Measurements from ENCODE around the gene SPTSSB.

The SPTSSB gene

GRCh38 chr3:161371441-161372320 lies at the start of gene SPTSSB:
Gene SPTSSB, minus strand, starts transcription at chr3:161371517. Its CDS starts 25,194 bp downstream, at chr3:161346323.
- DNase-seq (ENCODE audit: low read depth in 2 of 2) = peak in 1 of 2 donors; percentile 18

GRCh38 chr3:161420746-161421145 lies 49.4 kb upstream of the SPTSSB start:
- DNase-seq (ENCODE audit: low read depth in 2 of 2) = no peak

GRCh38 chr3:161419555-161420333 lies 48.4 kb upstream of the SPTSSB start:
- DNase-seq (ENCODE audit: low read depth in 2 of 2) = no peak

- DNase-seq (ENCODE audit: low read depth in 2 of 2) = no peak
These were observed 44.4 kb upstream of the SPTSSB start for GRCh38 chr3:161415506-161416231.

- no peak for DNase-seq (ENCODE audit: low read depth in 2 of 2)
These were observed 43.6 kb upstream of the SPTSSB start for GRCh38 chr3:161414907-161415306.

GRCh38 chr3:161413855-161414210 lies 42.5 kb upstream of the SPTSSB start:
- DNase-seq (ENCODE audit: low read depth in 2 of 2) = no peak

GRCh38 chr3:161413127-161413854 lies 42.0 kb upstream of the SPTSSB start:
- DNase-seq (ENCODE audit: low read depth in 2 of 2) = no peak

GRCh38 chr3:161412123-161412522 lies 40.8 kb upstream of the SPTSSB start:
- no peak for DNase-seq (ENCODE audit: low read depth in 2 of 2)

GRCh38 chr3:161409858-161410257 lies 38.5 kb upstream of the SPTSSB start:
- no peak for DNase-seq (ENCODE audit: low read depth in 2 of 2)

GRCh38 chr3:161409069-161409468 lies 37.8 kb upstream of the SPTSSB start:
- DNase-seq (ENCODE audit: low read depth in 2 of 2) = no peak

GRCh38 chr3:161406594-161407555 lies 35.6 kb upstream of the SPTSSB start:
- no peak for DNase-seq (ENCODE audit: low read depth in 2 of 2)

- no peak for DNase-seq (ENCODE audit: low read depth in 2 of 2)
These were observed 34.5 kb upstream of the SPTSSB start for GRCh38 chr3:161405836-161406235.

GRCh38 chr3:161405087-161405486 lies 33.8 kb upstream of the SPTSSB start:
- DNase-seq (ENCODE audit: low read depth in 2 of 2) = no peak

GRCh38 chr3:161403251-161403650 lies 31.9 kb upstream of the SPTSSB start:
- DNase-seq (ENCODE audit: low read depth in 2 of 2) = no peak

- no peak for DNase-seq (ENCODE audit: low read depth in 2 of 2)
These were observed 30.1 kb upstream of the SPTSSB start for GRCh38 chr3:161401389-161401788.

GRCh38 chr3:161400650-161401049 lies 29.3 kb upstream of the SPTSSB start:
- no peak for DNase-seq (ENCODE audit: low read depth in 2 of 2)

GRCh38 chr3:161395115-161396012 lies 24.0 kb upstream of the SPTSSB start:
- no peak for DNase-seq (ENCODE audit: low read depth in 2 of 2)

GRCh38 chr3:161393803-161394202 lies 22.5 kb upstream of the SPTSSB start:
- DNase-seq (ENCODE audit: low read depth in 2 of 2) = no peak

- DNase-seq (ENCODE audit: low read depth in 2 of 2) = no peak
These were observed 22.0 kb upstream of the SPTSSB start for GRCh38 chr3:161393310-161393709.

Measured in stimulated activated CD8-positive, alpha-beta memory T cell treated with anti-CD3 and anti-CD28 coated beads, Interleukin-15, amount 100 ng/mL, for 48 hours (primary cell).